ENCODE measurements around the gene PTPN2.
"Not testable (repeated sequence)": the region's sequence is repeated elsewhere in the genome, so short reads cannot be mapped to it uniquely, and the experiment has no call there.

GRCh38 chr18:12874992-12875391 lies 9.0 kb downstream of the PTPN2 start:
- TF ChIP-seq POLR2A, CTCF (IDR thresholded peaks at IDR 0.05): not testable (repeated sequence)

All from uterus (tissue), 2 donors.